Vagina (tissue), 2 donors: ENCODE data around the gene SMTNL1. TPM values are rescaled to one million over a fixed set of nuclear protein-coding genes. Genes with fewer than 3 reads are reported as not detected.

Experiments
- DNase-seq, 2 donors: peaks; one replicate each; pipeline ENCODE4 v3.0.0-alpha.2; 2017; ENCODE audit errors: extremely low spot score in 2 of 2
- H3K27ac ChIP-seq: fragments of 200-600 bp; sonication (generic); one replicate; pipeline ENCODE4 v1.5.1; 2019
- H3K27me3 ChIP-seq: fragments of 200-600 bp; sonication (generic); one replicate; pipeline ENCODE4 v1.5.1; 2019
- H3K36me3 ChIP-seq, 2 donors: fragments of 200-600 bp; sonication (generic); one replicate each; pipeline ENCODE4 v1.5.1; 2017 to 2019
- H3K4me1 ChIP-seq: fragments of 200-600 bp; sonication (generic); one replicate; pipeline ENCODE4 v1.5.1; 2019
- H3K4me3 ChIP-seq, 2 donors: fragments of 200-600 bp; sonication (generic); 1 replicate in 1 of 2; 2 replicates in 1 of 2; pipeline ENCODE4 v1.5.1; 2016 to 2019
- H3K9me3 ChIP-seq: fragments of 200-600 bp; sonication (generic); one replicate; pipeline ENCODE4 v1.5.1; 2019
- CTCF ChIP-seq, 3 experiments: fragments of 450-650 bp in 2 of 3; fragments of 200-600 bp in 1 of 3; sonication (generic) in 1 of 3; IDR thresholded peaks; one replicate each; pipeline ENCODE4 v1.5.1; 2017 to 2019; ENCODE audit warnings: antibody characterized with exemption in 3 of 3, mild to moderate bottlenecking in 2 of 3, moderate library complexity in 2 of 3
- POLR2A ChIP-seq, 2 donors: fragments of 450-650 bp; IDR thresholded peaks; one replicate each; pipeline ENCODE4 v1.6.1; 2017; ENCODE audit warnings: antibody characterized with exemption in 2 of 2, mild to moderate bottlenecking in 2 of 2, moderate library complexity in 2 of 2
- POLR2AphosphoS5 ChIP-seq, 2 donors: sonication (generic); formaldehyde crosslinking; IDR thresholded peaks; one replicate each; pipeline ENCODE4 v1.9.0; 2017; ENCODE audit warnings: antibody characterized with exemption in 2 of 2, mild to moderate bottlenecking in 2 of 2, low read depth in 1 of 2; ENCODE audit not compliant: insufficient read depth in 1 of 2
- intact Hi-C: fragments of 100-400 bp; cut with DNase I; formaldehyde crosslinking; loops from one replicate; pipeline ENCODE4 v1.15.1; 2023
- total RNA-seq: library from RNA; depleted of rRNA; stranded (reverse); fragments of >200 nt; gene quantifications from one replicate; pipeline ENCODE4 v1.2.3, GENCODE V29; 2016

Gene SMTNL1, protein sequence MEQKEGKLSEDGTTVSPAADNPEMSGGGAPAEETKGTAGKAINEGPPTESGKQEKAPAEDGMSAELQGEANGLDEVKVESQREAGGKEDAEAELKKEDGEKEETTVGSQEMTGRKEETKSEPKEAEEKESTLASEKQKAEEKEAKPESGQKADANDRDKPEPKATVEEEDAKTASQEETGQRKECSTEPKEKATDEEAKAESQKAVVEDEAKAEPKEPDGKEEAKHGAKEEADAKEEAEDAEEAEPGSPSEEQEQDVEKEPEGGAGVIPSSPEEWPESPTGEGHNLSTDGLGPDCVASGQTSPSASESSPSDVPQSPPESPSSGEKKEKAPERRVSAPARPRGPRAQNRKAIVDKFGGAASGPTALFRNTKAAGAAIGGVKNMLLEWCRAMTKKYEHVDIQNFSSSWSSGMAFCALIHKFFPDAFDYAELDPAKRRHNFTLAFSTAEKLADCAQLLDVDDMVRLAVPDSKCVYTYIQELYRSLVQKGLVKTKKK
- not detected for total RNA-seq

DNA sequence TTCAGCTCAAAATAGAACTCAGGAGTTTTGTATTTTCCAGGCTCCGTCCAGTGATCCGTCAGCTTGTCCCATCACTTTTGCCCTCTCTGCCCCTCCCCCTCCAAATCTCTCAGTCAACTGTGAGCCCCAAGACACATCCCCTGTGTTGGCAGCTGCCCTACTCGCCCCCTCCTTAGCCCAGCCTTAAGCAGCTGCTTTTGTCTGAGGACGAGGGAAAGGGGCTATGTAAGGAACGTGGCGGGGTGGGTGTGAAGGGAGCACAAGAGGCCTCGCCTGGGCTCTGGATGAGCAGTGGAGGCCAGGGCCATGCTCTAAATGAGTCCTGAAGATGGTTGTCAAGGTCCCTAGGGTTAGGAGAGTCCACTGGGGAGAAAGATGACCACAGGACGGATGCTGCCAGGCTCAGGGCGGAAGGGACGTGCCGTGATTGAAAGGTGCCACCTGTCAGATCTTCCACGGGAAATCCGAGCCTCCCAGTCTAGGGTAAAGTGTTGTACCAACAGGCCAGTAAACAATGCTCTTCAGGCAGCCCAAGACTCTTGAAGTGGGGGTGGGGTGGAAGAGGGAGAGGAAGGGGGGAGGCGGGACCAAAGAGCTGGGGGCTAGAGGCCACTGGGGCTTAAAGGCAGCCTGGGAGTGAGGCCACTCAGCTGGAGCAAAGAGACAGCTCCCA lies at the start of gene SMTNL1:
Gene SMTNL1 (plus strand): TSS at position 649 of the 673 bp plus-strand sequence. CDS start 5,048 bp downstream, outside the sequence.
- no peaks in the 10 kb centered on the region for H3K4me1 ChIP-seq
- no peak within 1 kb of the TSS for H3K4me3 ChIP-seq
- no peaks in the 10 kb centered on the region for H3K27me3 ChIP-seq
- H3K36me3 ChIP-seq: no peaks in the 10 kb centered on the region
- TF ChIP-seq POLR2AphosphoS5 (IDR thresholded peaks at IDR 0.05; ENCODE audit: insufficient read depth in 1 of 2, low read depth in 1 of 2): no peak
- no peak for TF ChIP-seq POLR2A (IDR thresholded peaks at IDR 0.05)
- TF ChIP-seq CTCF (IDR thresholded peaks at IDR 0.05): no peak
- H3K9me3 ChIP-seq: no peaks in the 10 kb centered on the region
- intact Hi-C loops: no loop called here
- no peak for DNase-seq
- H3K27ac ChIP-seq: no peak within 1 kb of the TSS

- TF ChIP-seq CTCF (IDR thresholded peaks at IDR 0.05) (no peak), POLR2AphosphoS5 (IDR thresholded peaks at IDR 0.05; ENCODE audit: insufficient read depth in 1 of 2, low read depth in 1 of 2) (no peak), POLR2A (IDR thresholded peaks at IDR 0.05) (no peak)
- Histone ChIP-seq H3K4me1 (peaks cover 6% of the 10 kb centered on the region), H3K27me3 (no peaks in the 10 kb centered on the region), H3K36me3 (peaks cover 0 to 22% of the 10 kb centered on the region in 2 donors), H3K9me3 (no peaks in the 10 kb centered on the region), H3K4me3 (no peak overlapping the region), H3K27ac (no peak overlapping the region)
- intact Hi-C loops: no loop called here
- no peak for DNase-seq
These were observed 49.3 kb upstream of the SMTNL1 start for GRCh38 chr11:57487920-57488659.

DNA sequence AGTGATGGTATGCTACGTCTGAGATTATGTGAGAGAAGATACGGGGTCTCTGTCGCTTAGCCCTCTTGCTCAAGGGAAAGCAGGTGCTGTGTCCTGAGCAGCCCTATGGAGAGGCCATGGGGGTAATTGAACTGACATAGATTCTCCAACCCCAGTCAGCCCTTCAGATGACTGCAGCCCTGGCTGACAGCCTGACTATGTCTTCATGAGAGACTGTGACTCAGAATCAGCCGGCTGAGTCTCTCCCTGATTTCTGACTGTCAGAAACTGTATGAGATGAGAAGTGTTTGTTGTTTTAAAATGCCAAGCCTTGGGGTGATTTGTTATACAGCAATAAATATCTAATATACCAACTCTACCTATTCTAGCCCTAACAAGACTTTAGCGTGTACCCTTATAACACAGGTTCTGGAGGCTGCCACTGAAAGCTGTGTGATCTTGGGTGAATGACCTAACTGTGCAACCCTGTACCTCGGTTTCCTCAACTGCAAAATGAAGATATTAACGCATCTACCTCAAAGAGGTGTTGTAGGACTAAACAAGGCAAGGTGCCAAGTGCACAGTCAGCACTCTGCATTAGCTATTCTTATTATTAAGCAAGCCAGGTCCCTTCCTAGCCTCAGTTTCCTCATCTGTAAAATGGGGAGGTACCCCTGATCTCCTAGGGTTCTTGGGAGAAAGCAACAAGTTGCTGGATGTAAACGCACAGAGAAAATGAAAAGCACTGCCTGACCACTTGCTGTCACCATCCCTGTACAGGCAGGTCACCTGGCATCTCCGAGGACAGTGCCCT lies 46.7 kb upstream of the SMTNL1 start:
- DNase-seq: no peak
- no peak overlapping the region for H3K27ac ChIP-seq
- no peak for TF ChIP-seq CTCF (IDR thresholded peaks at IDR 0.05)
- no peak for TF ChIP-seq POLR2AphosphoS5 (IDR thresholded peaks at IDR 0.05; ENCODE audit: insufficient read depth in 1 of 2, low read depth in 1 of 2)
- TF ChIP-seq POLR2A (IDR thresholded peaks at IDR 0.05): no peak
- intact Hi-C loops: loop anchor here (5.0 to 10.0 kb wide), 2 partner anchors 37 to 146 kb away; no protein-coding TSS in a partner anchor
- H3K27me3 ChIP-seq: no peaks in the 10 kb centered on the region
- H3K9me3 ChIP-seq: no peaks in the 10 kb centered on the region
- no peaks in the 10 kb centered on the region for H3K4me1 ChIP-seq
- H3K4me3 ChIP-seq: no peak overlapping the region
- H3K36me3 ChIP-seq: peaks cover 0 to 15% of the 10 kb centered on the region in 2 donors

GRCh38 chr11:57491371-57492061 lies 45.9 kb upstream of the SMTNL1 start:
- H3K4me1 ChIP-seq: no peaks in the 10 kb centered on the region
- intact Hi-C loops: loop anchor here (5.0 to 10.0 kb wide), 2 partner anchors 36 to 147 kb away; no protein-coding TSS in a partner anchor
- H3K27me3 ChIP-seq: no peaks in the 10 kb centered on the region
- peaks cover 0 to 15% of the 10 kb centered on the region in 2 donors for H3K36me3 ChIP-seq
- H3K4me3 ChIP-seq: no peak overlapping the region
- H3K9me3 ChIP-seq: no peaks in the 10 kb centered on the region
- no peak for DNase-seq
- TF ChIP-seq POLR2AphosphoS5 (IDR thresholded peaks at IDR 0.05; ENCODE audit: insufficient read depth in 1 of 2, low read depth in 1 of 2) (no peak), CTCF (IDR thresholded peaks at IDR 0.05) (peak in 2 of 3 experiments; percentile 16 to 18)
- no peak overlapping the region for H3K27ac ChIP-seq
